Glomerular endothelial cell (primary cell): Measurements from ENCODE around the gene QRICH1. TPM values are rescaled to one million over a fixed set of nuclear protein-coding genes. Genes with fewer than 3 reads are reported as not detected.

Experiments used
- DNase-seq: peaks from one replicate; pipeline ENCODE4 v3.0.0-alpha.2; 2011; ENCODE audit warnings: low read depth, low spot score; ENCODE audit errors: extremely low read depth
- total RNA-seq: library from RNA; depleted of rRNA; stranded (reverse); fragments of >200 nt; gene quantifications from 2 replicates; pipeline ENCODE4 v1.2.3, GENCODE V29; 2015

The QRICH1 gene
- total RNA-seq, 1 donor from 2014 or later = 73.8 TPM

DNA sequence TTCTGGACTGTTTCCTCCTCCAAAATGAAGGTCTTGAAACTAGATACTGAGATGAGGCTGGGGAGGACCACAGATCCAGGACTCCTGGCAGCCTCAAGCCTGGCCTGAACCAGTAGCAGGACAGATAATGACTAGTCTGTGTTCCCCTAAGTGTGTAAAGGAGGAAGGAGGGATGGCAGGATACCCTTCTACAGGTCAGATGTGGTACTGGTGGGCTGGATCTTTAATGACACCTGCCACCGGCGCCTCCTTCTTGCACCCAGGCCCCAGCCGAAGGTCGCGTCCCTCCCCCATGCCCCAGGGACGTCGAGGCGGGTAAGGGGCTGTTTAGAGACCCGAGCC, 26.2 kb upstream of the QRICH1 start:
- DNase-seq = no peak

- DNase-seq = no peak
Measured at GRCh38 chr3:49119439-49119838, 25.6 kb upstream of the QRICH1 start.

- no peak for DNase-seq
Measured at GRCh38 chr3:49119036-49119435, 25.2 kb upstream of the QRICH1 start.

GRCh38 chr3:49112262-49112661, 18.4 kb upstream of the QRICH1 start:
- DNase-seq = no peak

DNA sequence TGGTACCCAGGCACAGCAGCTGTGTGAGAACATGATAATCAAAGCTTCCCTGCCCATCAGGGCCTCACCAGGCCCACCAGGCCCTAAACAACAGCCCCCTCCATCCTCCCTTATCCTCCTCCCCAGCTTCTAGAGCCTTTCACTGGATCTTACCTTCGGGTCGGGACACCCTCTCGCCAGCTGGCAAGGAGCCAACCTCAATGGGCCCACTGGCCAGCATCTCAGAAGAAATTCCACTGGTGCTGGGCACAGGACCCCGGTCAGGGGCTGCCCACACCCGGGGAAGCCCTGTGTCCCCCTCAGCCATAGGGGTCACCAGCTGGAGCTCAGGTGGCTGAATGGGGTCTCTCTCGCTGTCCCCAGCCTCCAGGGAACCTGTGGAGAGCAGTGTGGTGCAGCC, 17.5 kb upstream of the QRICH1 start:
- no peak for DNase-seq

DNA sequence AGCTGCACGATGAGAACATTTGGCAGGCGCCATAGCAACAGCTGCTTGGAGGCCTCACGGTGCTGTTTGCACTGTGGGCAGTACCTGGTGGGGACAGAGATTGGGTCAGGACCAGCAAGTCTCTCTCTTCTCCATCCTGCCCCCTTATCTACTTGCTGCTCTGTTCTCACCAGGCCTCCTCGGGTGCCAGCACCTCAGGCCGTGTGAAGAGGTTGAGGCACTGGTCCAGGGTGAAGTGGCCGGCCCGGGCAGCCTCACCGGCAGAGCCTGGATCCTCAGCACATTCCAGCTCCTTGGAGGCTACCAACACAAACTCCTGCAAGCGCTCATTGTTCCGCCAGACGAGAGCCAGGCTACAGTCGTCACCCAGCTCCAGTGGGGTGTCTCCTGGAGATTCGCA, 16.9 kb upstream of the QRICH1 start:
- no peak for DNase-seq

GRCh38 chr3:49108346-49108745, 14.5 kb upstream of the QRICH1 start:
- DNase-seq = no peak

DNA sequence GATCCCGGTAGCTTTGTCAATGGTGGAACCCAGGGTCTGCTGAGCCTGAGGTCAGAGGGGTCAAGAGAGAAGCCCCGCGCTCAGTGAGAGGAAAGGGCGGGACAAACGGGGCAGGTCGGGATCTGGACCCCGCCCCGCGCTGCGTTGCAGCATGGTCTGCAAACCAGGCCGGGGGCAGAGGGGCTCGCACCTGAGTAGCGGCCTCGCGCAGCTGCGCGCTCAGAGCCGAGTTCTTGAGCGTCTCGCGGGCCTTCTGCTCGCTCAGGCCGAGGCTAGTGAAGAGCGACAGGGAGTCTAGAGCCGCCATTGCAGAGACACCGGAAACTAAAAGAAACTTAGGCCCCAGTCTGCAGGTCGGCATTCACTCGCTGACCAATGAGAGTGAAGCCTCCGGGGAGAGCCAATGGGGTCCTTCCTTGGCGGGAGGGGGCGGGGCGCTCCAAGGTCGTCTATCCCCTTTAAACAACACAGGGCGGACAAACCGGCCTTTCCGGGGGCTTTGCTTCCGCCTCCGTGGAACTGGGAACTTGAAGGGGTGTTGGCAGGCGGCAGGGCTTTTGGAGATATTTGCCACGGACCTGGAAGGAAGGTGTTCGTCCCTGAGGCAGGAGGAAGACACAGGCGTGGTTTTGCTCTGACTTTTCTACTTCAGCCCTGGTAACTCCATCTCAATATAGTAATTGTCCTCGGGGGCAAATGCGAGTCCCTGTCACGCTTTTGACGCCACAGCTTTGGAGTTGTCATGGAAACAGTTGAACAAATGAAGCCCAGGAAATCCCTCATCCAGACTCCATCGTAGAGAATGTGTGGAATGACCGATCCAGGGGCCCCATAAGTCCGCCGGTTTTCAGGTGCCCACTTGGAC, 10.8 kb upstream of the QRICH1 start, which contains the start of gene QARS1:
Gene QARS1, minus strand, starts transcription at position 331 of the 865 bp plus-strand sequence. Its CDS starts 24 bp downstream, at position 307.
- peak; percentile 55 for DNase-seq

GRCh38 chr3:49104052-49104426, 10.2 kb upstream of the QRICH1 start:
- DNase-seq = no peak

GRCh38 chr3:49100046-49100615, 6.3 kb upstream of the QRICH1 start:
- DNase-seq = no peak

GRCh38 chr3:49098910-49099630, 5.2 kb upstream of the QRICH1 start:
- DNase-seq = no peak

GRCh38 chr3:49098429-49098828, 4.6 kb upstream of the QRICH1 start:
- DNase-seq = no peak

DNA sequence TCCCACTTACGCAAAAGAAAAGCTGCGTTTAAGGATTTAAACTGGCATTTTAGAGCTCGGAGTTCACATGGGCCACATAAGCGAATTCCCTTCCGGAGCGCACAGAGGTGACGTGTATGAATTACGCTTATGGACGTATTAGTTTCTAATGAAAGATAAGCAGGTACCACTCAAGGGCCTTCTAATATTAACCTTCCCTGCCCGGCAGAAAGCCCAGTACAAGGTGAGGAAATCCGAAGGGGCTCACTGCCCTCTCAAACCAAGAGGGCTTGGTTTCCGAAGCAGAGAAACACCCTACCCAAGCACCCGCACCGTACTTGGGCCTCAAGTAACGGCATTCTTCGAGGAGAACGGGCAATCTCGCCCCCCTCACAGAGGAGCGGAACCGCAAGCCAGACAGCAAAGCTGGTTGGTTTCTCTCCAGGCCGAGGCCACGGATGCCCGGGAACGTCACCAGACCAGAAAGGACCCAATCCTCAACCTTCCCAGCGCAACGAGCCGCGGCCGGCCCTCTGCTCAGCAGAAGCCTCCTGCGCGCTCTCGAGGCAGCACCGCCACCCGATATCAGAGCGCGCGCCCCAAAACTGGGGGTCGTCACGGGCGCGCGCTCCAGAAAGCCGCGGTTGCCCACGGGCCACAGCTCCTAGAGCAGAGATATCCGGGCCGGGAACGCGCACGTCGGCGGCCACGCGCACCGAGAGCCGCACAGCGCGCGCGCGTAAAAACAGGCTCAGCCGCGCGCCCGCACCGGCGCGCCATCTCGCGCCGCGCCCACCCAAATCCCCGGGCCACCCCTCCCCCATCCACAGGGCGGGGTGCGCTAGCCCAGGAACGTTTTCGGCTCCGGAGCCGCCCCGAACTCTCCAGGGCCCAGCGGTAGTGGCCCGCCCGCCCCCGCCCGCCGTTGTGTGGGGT, 676 bp downstream of the QRICH1 start:
- DNase-seq = peak; percentile 47

DNA sequence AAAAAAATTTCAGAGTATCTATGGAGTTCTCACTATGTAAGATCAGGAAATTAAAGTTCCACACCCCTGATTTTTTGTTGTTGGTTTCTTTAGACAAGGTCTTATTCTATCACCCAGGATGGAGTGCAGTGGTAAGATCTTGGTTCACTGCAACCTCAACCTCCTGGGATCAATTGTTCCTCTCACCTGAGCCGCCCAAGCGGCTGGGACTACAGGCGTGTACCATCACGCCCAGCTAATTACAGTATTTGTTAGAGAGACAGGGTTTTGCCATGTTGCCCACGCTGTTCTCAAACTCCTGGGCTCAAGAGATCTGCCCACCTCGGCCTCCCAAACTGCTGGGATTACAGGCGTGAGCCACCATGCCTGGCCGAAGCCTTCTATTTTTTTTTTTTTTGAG, 12.4 kb downstream of the QRICH1 start:
- DNase-seq = no peak

DNA sequence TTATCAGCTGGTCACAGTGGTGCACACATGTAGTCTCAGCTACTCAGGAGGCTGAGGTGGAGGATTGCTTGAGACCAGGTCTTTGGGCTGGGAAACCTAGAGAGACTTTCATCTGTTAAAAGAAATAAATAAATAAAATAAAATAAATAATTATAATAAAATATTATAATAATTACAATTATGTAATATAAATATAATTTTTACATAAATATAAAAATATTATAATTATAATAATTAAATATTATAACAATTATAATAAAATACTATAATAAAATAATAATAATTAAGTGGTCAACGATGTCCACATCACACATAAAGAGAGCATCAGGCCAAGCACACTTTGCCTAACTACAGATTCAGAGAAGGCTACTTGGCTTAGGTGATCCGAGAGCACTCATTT, 14.6 kb downstream of the QRICH1 start:
- no peak for DNase-seq

DNA sequence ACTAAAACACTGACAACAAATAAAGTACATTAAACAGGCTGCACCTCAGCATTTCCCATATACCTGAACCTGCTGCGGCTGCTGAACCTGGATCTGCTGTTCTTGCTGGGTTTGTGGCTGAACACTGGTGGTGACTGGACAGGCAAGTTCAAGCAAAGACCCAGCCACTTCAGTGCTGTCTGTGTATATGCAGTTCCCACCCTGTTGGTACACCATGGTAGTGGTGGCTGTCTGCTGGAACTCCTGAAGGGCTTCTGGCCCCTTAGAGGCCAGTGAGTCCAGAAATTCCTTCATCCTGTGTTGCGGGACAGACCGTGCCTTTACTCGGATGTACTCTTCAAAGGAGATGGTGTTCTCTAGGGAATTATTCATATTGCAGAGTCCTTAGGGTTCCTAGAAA, 17.2 kb downstream of the QRICH1 start:
- DNase-seq = no peak

- no peak for DNase-seq
Measured at GRCh38 chr3:49076116-49076515, 17.8 kb downstream of the QRICH1 start.

GRCh38 chr3:49058011-49058410, 35.9 kb downstream of the QRICH1 start:
- DNase-seq = no peak

GRCh38 chr3:49057268-49057667, 36.6 kb downstream of the QRICH1 start:
- DNase-seq = no peak

GRCh38 chr3:49054344-49054862, 39.5 kb downstream of the QRICH1 start:
- DNase-seq = no peak

- DNase-seq = no peak
Measured at GRCh38 chr3:49053543-49053942, 40.3 kb downstream of the QRICH1 start.
